WTC11 (cell line): ENCODE data around the gene CDH12. TPM values are rescaled to one million over a fixed set of nuclear protein-coding genes. Genes with fewer than 3 reads are reported as not detected.

Experiments
- ATAC-seq: fragments of 200-7000 bp; cut with Tn5 transposase; 2 replicates; pipeline ENCODE4 v1.10.0; 2021; ENCODE audit warnings: mild to moderate bottlenecking, moderate library complexity
- CTCF ChIA-PET: fragments of 300-600 bp; sonication (Branson Sonifier 250); formaldehyde crosslinking; loops from one replicate; lab custom pipeline; 2021; ENCODE audit warnings: antibody characterized with exemption; lab: Charles Lee
- POLR2A ChIA-PET: fragments of 350-600 bp; sonication (Branson Sonifier 250); formaldehyde crosslinking; loops from one replicate; lab custom pipeline; 2021; ENCODE audit warnings: antibody characterized with exemption; lab: Charles Lee
- DNase-seq: peaks from one replicate; pipeline ENCODE4 v3.0.0; 2021; ENCODE audit warnings: low spot score
- H3K27ac Mint-ChIP-seq: 2 replicates; pipeline ENCODE4 v1.8.0; 2021; ENCODE audit warnings: mixed read lengths
- H3K27me3 Mint-ChIP-seq: 2 replicates; pipeline ENCODE4 v1.8.0; 2021; ENCODE audit warnings: low read depth, mild to moderate bottlenecking, moderate library complexity, mixed read lengths
- H3K36me3 Mint-ChIP-seq: 2 replicates; pipeline ENCODE4 v1.8.0; 2021; ENCODE audit warnings: mixed read lengths
- H3K4me1 Mint-ChIP-seq: 2 replicates; pipeline ENCODE4 v1.8.0; 2022; ENCODE audit warnings: mixed read lengths
- H3K4me3 Mint-ChIP-seq: 2 replicates; pipeline ENCODE4 v1.8.0; 2021; ENCODE audit warnings: mild to moderate bottlenecking, moderate library complexity, mixed read lengths
- H3K9me3 Mint-ChIP-seq: 2 replicates; pipeline ENCODE4 v1.8.0; 2021; ENCODE audit warnings: mixed read lengths
- CREB1 ChIP-seq: sonication (generic); formaldehyde crosslinking; IDR thresholded peaks from 2 replicates; pipeline ENCODE4 v1.8.0; 2023; ENCODE audit warnings: mild to moderate bottlenecking, missing genetic modification reagents
- FOXJ3 ChIP-seq: sonication (generic); formaldehyde crosslinking; IDR thresholded peaks from 2 replicates; pipeline ENCODE4 v1.9.0; 2021; ENCODE audit warnings: missing genetic modification reagents, mild to moderate bottlenecking, borderline replicate concordance
- IRF1 ChIP-seq: sonication (generic); formaldehyde crosslinking; IDR thresholded peaks from 2 replicates; pipeline ENCODE4 v1.8.0; 2023; ENCODE audit warnings: missing genetic modification reagents
- NR1H2 ChIP-seq: sonication (generic); formaldehyde crosslinking; IDR thresholded peaks from 2 replicates; pipeline ENCODE4 v1.9.0; 2021; ENCODE audit warnings: mild to moderate bottlenecking, moderate library complexity, missing genetic modification reagents
- NR3C1 ChIP-seq: sonication (generic); formaldehyde crosslinking; conservative IDR thresholded peaks from 2 replicates; pipeline ENCODE4 v1.8.1; 2023; ENCODE audit warnings: low read depth, mild to moderate bottlenecking, missing genetic modification reagents
- RORB ChIP-seq: fragments of 250-450 bp; sonication (Bioruptor Pico); IDR thresholded peaks from 2 replicates; pipeline ENCODE4 v1.9.0; 2021; ENCODE audit warnings: mild to moderate bottlenecking
- SOX15 ChIP-seq: fragments of 250-450 bp; sonication (Bioruptor Pico); IDR thresholded peaks from 2 replicates; pipeline ENCODE4 v1.9.0; 2021; ENCODE audit warnings: mild to moderate bottlenecking
- USF1 ChIP-seq: sonication (generic); formaldehyde crosslinking; IDR thresholded peaks from 2 replicates; pipeline ENCODE4 v1.8.0; 2022; ENCODE audit warnings: mild to moderate bottlenecking, missing genetic modification reagents
- ZBTB21 ChIP-seq: sonication (generic); formaldehyde crosslinking; IDR thresholded peaks from 2 replicates; pipeline ENCODE4 v1.8.1; 2023; ENCODE audit warnings: mild to moderate bottlenecking, missing genetic modification reagents, borderline replicate concordance
- ZNF219 ChIP-seq: sonication (generic); formaldehyde crosslinking; IDR thresholded peaks from 2 replicates; pipeline ENCODE4 v1.8.0; 2023; ENCODE audit warnings: missing genetic modification reagents, mild to moderate bottlenecking, borderline replicate concordance
- ZNF232 ChIP-seq: sonication (generic); formaldehyde crosslinking; IDR thresholded peaks from 2 replicates; pipeline ENCODE4 v1.8.0; 2022; ENCODE audit warnings: mild to moderate bottlenecking, missing genetic modification reagents
- ZNF423 ChIP-seq: fragments of 250-450 bp; sonication (Bioruptor Pico); IDR thresholded peaks from 2 replicates; pipeline ENCODE4 v2.1.2; 2022; ENCODE audit warnings: mild to moderate bottlenecking, moderate library complexity
- total RNA-seq: library from RNA; stranded (reverse); gene quantifications from 3 replicates; pipeline ENCODE4 v1.2.3, GENCODE V29; 2021
- TF ChIP-seq, protein P1 (sequence below): fragments of 250-450 bp; sonication (Bioruptor Pico); IDR thresholded peaks from 2 replicates; pipeline ENCODE4 v1.9.0; 2021; ENCODE audit warnings: moderate library complexity, mild to moderate bottlenecking, inconsistent platforms, borderline replicate concordance
- TF ChIP-seq, protein P2 (sequence below): fragments of 250-450 bp; sonication (Bioruptor Pico); IDR thresholded peaks from 2 replicates; pipeline ENCODE4 v1.9.0; 2021; ENCODE audit warnings: mild to moderate bottlenecking
- TF ChIP-seq, protein P3 (sequence below): sonication (generic); formaldehyde crosslinking; IDR thresholded peaks from 2 replicates; pipeline ENCODE4 v1.8.0; 2023; ENCODE audit warnings: mild to moderate bottlenecking, missing genetic modification reagents

The CDH12 gene
- total RNA-seq, 1 experiment from 2014 or later: not detected

DNA sequence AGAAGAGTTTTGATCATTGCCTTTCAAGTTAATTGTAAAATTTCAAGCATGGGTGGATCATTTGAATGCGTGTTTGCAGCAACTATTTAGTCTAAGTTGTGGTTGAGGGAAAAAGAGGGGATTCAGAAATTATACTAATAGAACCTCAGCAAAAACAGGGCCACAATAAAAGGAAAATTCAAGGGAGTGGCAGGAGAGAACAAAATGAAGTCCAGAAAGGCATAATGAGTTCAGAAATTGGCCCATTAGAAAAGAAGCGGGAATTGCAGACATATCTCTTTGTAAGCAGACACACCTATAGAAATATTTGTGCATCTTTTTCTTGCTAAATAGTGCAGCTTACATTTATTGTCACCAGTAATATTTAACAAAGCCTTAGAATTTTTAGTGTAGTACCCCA is 960.0 kb downstream of the CDH12 start:
- Mint-ChIP-seq H3K27ac (no peak overlapping the region), H3K4me3 (no peak overlapping the region), H3K4me1 (peaks cover 14% of the 10 kb centered on the region), H3K36me3 (no peaks in the 10 kb centered on the region), H3K9me3 (no peaks in the 10 kb centered on the region), H3K27me3 (no peaks in the 10 kb centered on the region)
- TF ChIP-seq ZBTB21 (CRISPR knock-in tag): no peak
- TF ChIP-seq ZNF232 (CRISPR knock-in tag): no peak
- no peak for TF ChIP-seq NR3C1
- TF ChIP-seq ZNF423 (CRISPR knock-in tag): no peak
- no peak for TF ChIP-seq FOXJ3
- TF ChIP-seq, protein P1, sequence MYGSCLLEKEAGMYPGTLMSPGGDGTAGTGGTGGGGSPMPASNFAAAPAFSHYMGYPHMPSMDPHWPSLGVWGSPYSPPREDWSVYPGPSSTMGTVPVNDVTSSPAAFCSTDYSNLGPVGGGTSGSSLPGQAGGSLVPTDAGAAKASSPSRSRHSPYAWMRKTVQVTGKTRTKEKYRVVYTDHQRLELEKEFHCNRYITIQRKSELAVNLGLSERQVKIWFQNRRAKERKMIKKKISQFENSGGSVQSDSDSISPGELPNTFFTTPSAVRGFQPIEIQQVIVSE: no peak
- TF ChIP-seq, protein P2, sequence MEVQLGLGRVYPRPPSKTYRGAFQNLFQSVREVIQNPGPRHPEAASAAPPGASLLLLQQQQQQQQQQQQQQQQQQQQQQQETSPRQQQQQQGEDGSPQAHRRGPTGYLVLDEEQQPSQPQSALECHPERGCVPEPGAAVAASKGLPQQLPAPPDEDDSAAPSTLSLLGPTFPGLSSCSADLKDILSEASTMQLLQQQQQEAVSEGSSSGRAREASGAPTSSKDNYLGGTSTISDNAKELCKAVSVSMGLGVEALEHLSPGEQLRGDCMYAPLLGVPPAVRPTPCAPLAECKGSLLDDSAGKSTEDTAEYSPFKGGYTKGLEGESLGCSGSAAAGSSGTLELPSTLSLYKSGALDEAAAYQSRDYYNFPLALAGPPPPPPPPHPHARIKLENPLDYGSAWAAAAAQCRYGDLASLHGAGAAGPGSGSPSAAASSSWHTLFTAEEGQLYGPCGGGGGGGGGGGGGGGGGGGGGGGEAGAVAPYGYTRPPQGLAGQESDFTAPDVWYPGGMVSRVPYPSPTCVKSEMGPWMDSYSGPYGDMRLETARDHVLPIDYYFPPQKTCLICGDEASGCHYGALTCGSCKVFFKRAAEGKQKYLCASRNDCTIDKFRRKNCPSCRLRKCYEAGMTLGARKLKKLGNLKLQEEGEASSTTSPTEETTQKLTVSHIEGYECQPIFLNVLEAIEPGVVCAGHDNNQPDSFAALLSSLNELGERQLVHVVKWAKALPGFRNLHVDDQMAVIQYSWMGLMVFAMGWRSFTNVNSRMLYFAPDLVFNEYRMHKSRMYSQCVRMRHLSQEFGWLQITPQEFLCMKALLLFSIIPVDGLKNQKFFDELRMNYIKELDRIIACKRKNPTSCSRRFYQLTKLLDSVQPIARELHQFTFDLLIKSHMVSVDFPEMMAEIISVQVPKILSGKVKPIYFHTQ (CRISPR knock-in tag): no peak
- TF ChIP-seq CREB1 (CRISPR knock-in tag): no peak
- no peak for TF ChIP-seq ZNF219
- TF ChIP-seq IRF1 (CRISPR knock-in tag): no peak
- ChIA-PET CTCF (no interaction called here), POLR2A (no interaction called here)
- no peak for ATAC-seq
- DNase-seq: no peak

GRCh38 chr5:21889581-21889980 is 963.6 kb downstream of the CDH12 start:
- no peak for TF ChIP-seq NR1H2
- TF ChIP-seq, protein P2 (CRISPR knock-in tag): no peak
- no peak for TF ChIP-seq RORB (CRISPR knock-in tag)
- no peak for TF ChIP-seq USF1
- TF ChIP-seq, protein P3, sequence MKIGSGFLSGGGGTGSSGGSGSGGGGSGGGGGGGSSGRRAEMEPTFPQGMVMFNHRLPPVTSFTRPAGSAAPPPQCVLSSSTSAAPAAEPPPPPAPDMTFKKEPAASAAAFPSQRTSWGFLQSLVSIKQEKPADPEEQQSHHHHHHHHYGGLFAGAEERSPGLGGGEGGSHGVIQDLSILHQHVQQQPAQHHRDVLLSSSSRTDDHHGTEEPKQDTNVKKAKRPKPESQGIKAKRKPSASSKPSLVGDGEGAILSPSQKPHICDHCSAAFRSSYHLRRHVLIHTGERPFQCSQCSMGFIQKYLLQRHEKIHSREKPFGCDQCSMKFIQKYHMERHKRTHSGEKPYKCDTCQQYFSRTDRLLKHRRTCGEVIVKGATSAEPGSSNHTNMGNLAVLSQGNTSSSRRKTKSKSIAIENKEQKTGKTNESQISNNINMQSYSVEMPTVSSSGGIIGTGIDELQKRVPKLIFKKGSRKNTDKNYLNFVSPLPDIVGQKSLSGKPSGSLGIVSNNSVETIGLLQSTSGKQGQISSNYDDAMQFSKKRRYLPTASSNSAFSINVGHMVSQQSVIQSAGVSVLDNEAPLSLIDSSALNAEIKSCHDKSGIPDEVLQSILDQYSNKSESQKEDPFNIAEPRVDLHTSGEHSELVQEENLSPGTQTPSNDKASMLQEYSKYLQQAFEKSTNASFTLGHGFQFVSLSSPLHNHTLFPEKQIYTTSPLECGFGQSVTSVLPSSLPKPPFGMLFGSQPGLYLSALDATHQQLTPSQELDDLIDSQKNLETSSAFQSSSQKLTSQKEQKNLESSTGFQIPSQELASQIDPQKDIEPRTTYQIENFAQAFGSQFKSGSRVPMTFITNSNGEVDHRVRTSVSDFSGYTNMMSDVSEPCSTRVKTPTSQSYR (CRISPR knock-in tag): no peak
- no peak for TF ChIP-seq IRF1 (CRISPR knock-in tag)
- no peak for TF ChIP-seq SOX15 (CRISPR knock-in tag)
- Mint-ChIP-seq H3K9me3 (no peaks in the 10 kb centered on the region), H3K27ac (no peak overlapping the region), H3K27me3 (no peaks in the 10 kb centered on the region), H3K4me3 (no peak overlapping the region), H3K4me1 (peaks cover 15% of the 10 kb centered on the region), H3K36me3 (no peaks in the 10 kb centered on the region)
- ChIA-PET CTCF (no interaction called here), POLR2A (no interaction called here)
- DNase-seq: no peak
- ATAC-seq: no peak
